IMR-90 (cell line): ENCODE results near the gene PDE4B. TPM values are rescaled to one million over a fixed set of nuclear protein-coding genes. Genes with fewer than 3 reads are reported as not detected.

Experiments used
- ATAC-seq: fragments of 200-7000 bp; cut with Tn5 transposase; 2 replicates; pipeline ENCODE4 v1.9.1; 2020; ENCODE audit warnings: low read depth, mild to moderate bottlenecking, moderate library complexity
- BruUV-seq: library from RNA; stranded (reverse); fragments of 400-500 nt; replicated peaks from 2 replicates; lab custom pipeline; 2021; lab: Mats Ljungman, UMichigan
- CTCF ChIA-PET: fragments of 300-600 bp; formaldehyde crosslinking; extraction: SDS; loops from one replicate; lab custom pipeline; 2021; ENCODE audit warnings: antibody characterized with exemption; lab: Yijun Ruan, JAX
- POLR2A ChIA-PET: fragments of 300-600 bp; sonication (Branson Sonifier 250); formaldehyde crosslinking; loops from one replicate; lab custom pipeline; 2022; ENCODE audit warnings: antibody characterized with exemption; ENCODE audit not compliant: unreplicated experiment; lab: Charles Lee
- DNase-seq: peaks from one replicate; pipeline ENCODE4 v3.0.0; 2013
- H2AFZ ChIP-seq: replicated peaks from 2 replicates; pipeline ENCODE3; 2013; ENCODE audit warnings: low read length, mild to moderate bottlenecking; ENCODE audit not compliant: poor library complexity
- H2AK5ac ChIP-seq: 2 replicates; pipeline ENCODE4 v1.6.1; 2013; ENCODE audit warnings: low read depth, low read length, inconsistent platforms
- H2AK9ac ChIP-seq: replicated peaks from 2 replicates; pipeline ENCODE3; 2013; ENCODE audit warnings: mild to moderate bottlenecking, low read depth, low read length, moderate library complexity; ENCODE audit not compliant: poor library complexity
- H2BK120ac ChIP-seq: 2 replicates; pipeline ENCODE4 v1.6.1; 2013; ENCODE audit warnings: low read depth, low read length, inconsistent platforms
- H2BK15ac ChIP-seq: 3 replicates; pipeline ENCODE4 v1.6.1; 2013; ENCODE audit warnings: low read depth, low read length, inconsistent platforms
- H2BK20ac ChIP-seq: 2 replicates; pipeline ENCODE4 v1.6.1; 2013; ENCODE audit warnings: low read depth, mild to moderate bottlenecking, inconsistent platforms, low read length, moderate library complexity
- H2BK5ac ChIP-seq: 2 replicates; pipeline ENCODE4 v1.6.1; 2013; ENCODE audit warnings: mild to moderate bottlenecking, low read depth, low read length, inconsistent platforms; ENCODE audit not compliant: poor library complexity, severe bottlenecking
- H3K14ac ChIP-seq: replicated peaks from 2 replicates; pipeline ENCODE4 v1.6.1; 2013; ENCODE audit warnings: low read depth, low read length, inconsistent platforms
- H3K18ac ChIP-seq: 2 replicates; pipeline ENCODE4 v1.6.1; 2013; ENCODE audit warnings: low read depth, low read length, control low read depth
- H3K23ac ChIP-seq: 2 replicates; pipeline ENCODE4 v1.6.1; 2013; ENCODE audit warnings: low read depth, low read length, inconsistent platforms
- H3K27ac ChIP-seq: 2 replicates; pipeline ENCODE4 v1.5.1; 2013; ENCODE audit warnings: mild to moderate bottlenecking, control low read depth, low read length; ENCODE audit not compliant: insufficient read depth
- H3K27me3 ChIP-seq: 2 replicates; pipeline ENCODE4 v1.6.1; 2013; ENCODE audit warnings: low read length; ENCODE audit not compliant: control insufficient read depth, insufficient read depth
- H3K36me3 ChIP-seq: 2 replicates; pipeline ENCODE4 v1.6.1; 2013; ENCODE audit warnings: low read length, mixed read lengths; ENCODE audit not compliant: control insufficient read depth, insufficient read depth
- H3K4ac ChIP-seq: 2 replicates; pipeline ENCODE4 v1.6.1; 2013; ENCODE audit warnings: low read depth, low read length, inconsistent platforms
- H3K4me1 ChIP-seq: 2 replicates; pipeline ENCODE4 v1.6.1; 2013; ENCODE audit warnings: low read length, mixed read lengths; ENCODE audit not compliant: control insufficient read depth, insufficient read depth
- H3K4me2 ChIP-seq: 2 replicates; pipeline ENCODE4 v1.6.1; 2013; ENCODE audit warnings: low read depth, mild to moderate bottlenecking, control low read depth, low read length, moderate library complexity
- H3K4me3 ChIP-seq: 2 replicates; pipeline ENCODE4 v1.5.1; 2013; ENCODE audit warnings: low read depth, mild to moderate bottlenecking, control low read depth, low read length, moderate library complexity; ENCODE audit not compliant: insufficient read depth
- H3K56ac ChIP-seq: 2 replicates; pipeline ENCODE4 v1.6.1; 2013; ENCODE audit warnings: low read length, inconsistent platforms; ENCODE audit not compliant: insufficient read depth; ENCODE audit errors: extremely low read depth
- H3K79me1 ChIP-seq, 2 experiments: 2 replicates each; pipeline ENCODE4 v1.6.1; 2013; ENCODE audit warnings: low read length in 2 of 2, inconsistent platforms in 1 of 2, low read depth in 1 of 2
- H3K9ac ChIP-seq: 2 replicates; pipeline ENCODE4 v1.6.1; 2013; ENCODE audit warnings: low read depth, low read length, control low read depth
- H3K9me1 ChIP-seq: 2 replicates; pipeline ENCODE4 v1.6.1; 2013; ENCODE audit warnings: low read length, inconsistent platforms; ENCODE audit not compliant: insufficient read depth
- H3K9me3 ChIP-seq: 2 replicates; pipeline ENCODE4 v1.6.1; 2013; ENCODE audit warnings: low read length; ENCODE audit not compliant: control insufficient read depth, insufficient read depth
- H4K20me1 ChIP-seq: 2 replicates; pipeline ENCODE4 v1.6.1; 2013; ENCODE audit warnings: low read length, inconsistent platforms; ENCODE audit not compliant: insufficient read depth
- H4K5ac ChIP-seq: 2 replicates; pipeline ENCODE4 v1.6.1; 2013; ENCODE audit warnings: mild to moderate bottlenecking, low read depth, low read length, control low read depth
- H4K8ac ChIP-seq, 2 experiments: 2 replicates each; pipeline ENCODE4 v1.6.1; 2013; ENCODE audit warnings: low read depth in 2 of 2, low read length in 2 of 2, control low read depth in 1 of 2, inconsistent platforms in 1 of 2
- H4K91ac ChIP-seq: 2 replicates; pipeline ENCODE4 v1.6.1; 2013; ENCODE audit warnings: low read depth, low read length, inconsistent platforms; ENCODE audit not compliant: insufficient read depth
- BHLHE40 ChIP-seq: fragments of 150-350 bp; IDR thresholded peaks from 2 replicates; pipeline ENCODE4 v1.6.1; 2016; ENCODE audit warnings: mild to moderate bottlenecking, low read depth, low read length
- CEBPB ChIP-seq: IDR thresholded peaks from 2 replicates; pipeline ENCODE4 v1.6.1; 2012; ENCODE audit warnings: low read depth, low read length, improper control_type of control experiment
- CHD1 ChIP-seq: IDR thresholded peaks from 2 replicates; pipeline ENCODE4 v1.6.1; 2012; ENCODE audit warnings: low read depth, low read length, improper control_type of control experiment
- CTCF ChIP-seq: conservative IDR thresholded peaks from 2 replicates; pipeline ENCODE4 v1.5.1; 2012; ENCODE audit warnings: mild to moderate bottlenecking, low read depth, low read length, improper control_type of control experiment
- ELK1 ChIP-seq: fragments of 150-350 bp; IDR thresholded peaks from 2 replicates; pipeline ENCODE4 v1.6.1; 2016; ENCODE audit warnings: low read depth, mild to moderate bottlenecking, low read length, moderate library complexity, borderline replicate concordance
- FOS ChIP-seq: fragments of 150-350 bp; IDR thresholded peaks from 2 replicates; pipeline ENCODE4 v1.6.1; 2016; ENCODE audit warnings: low read depth, low read length
- MAFK ChIP-seq: IDR thresholded peaks from 2 replicates; pipeline ENCODE4 v1.6.1; 2012; ENCODE audit warnings: low read depth, low read length, improper control_type of control experiment
- MAZ ChIP-seq: IDR thresholded peaks from 2 replicates; pipeline ENCODE4 v1.6.1; 2012; ENCODE audit warnings: low read depth, mild to moderate bottlenecking, low read length, improper control_type of control experiment, moderate library complexity, borderline replicate concordance
- MXI1 ChIP-seq: IDR thresholded peaks from 2 replicates; pipeline ENCODE4 v1.6.1; 2012; ENCODE audit warnings: low read depth, mild to moderate bottlenecking, low read length, moderate library complexity, borderline replicate concordance
- NFE2L2 ChIP-seq: fragments of 150-350 bp; IDR thresholded peaks from 2 replicates; pipeline ENCODE4 v1.6.1; 2016; ENCODE audit warnings: low read depth, mild to moderate bottlenecking, low read length
- POLR2A ChIP-seq: IDR thresholded peaks from 2 replicates; pipeline ENCODE4 v1.6.1; 2012; ENCODE audit warnings: mild to moderate bottlenecking, low read depth, low read length
- RAD21 ChIP-seq: IDR thresholded peaks from 2 replicates; pipeline ENCODE4 v1.6.1; 2012; ENCODE audit warnings: low read length, improper control_type of control experiment
- RCOR1 ChIP-seq: IDR thresholded peaks from 2 replicates; pipeline ENCODE4 v1.6.1; 2012; ENCODE audit warnings: mild to moderate bottlenecking, low read length, improper control_type of control experiment; ENCODE audit not compliant: insufficient replicate concordance
- RFX5 ChIP-seq: IDR thresholded peaks from 2 replicates; pipeline ENCODE4 v1.8.0; 2012; ENCODE audit warnings: low read depth, mild to moderate bottlenecking, low read length, moderate library complexity
- SMC3 ChIP-seq: fragments of 150-350 bp; IDR thresholded peaks from 2 replicates; pipeline ENCODE4 v1.6.1; 2016; ENCODE audit warnings: low read depth, mild to moderate bottlenecking, antibody characterized with exemption, low read length, moderate library complexity
- USF2 ChIP-seq: fragments of 150-350 bp; IDR thresholded peaks from 2 replicates; pipeline ENCODE4 v1.6.1; 2017; ENCODE audit warnings: mild to moderate bottlenecking, antibody characterized with exemption, low read length, low read depth
- WGBS, 2 experiments: methylation state at CpG; one replicate each; pipeline versions ENCODE4 v1.1.5 to v1.1.7; 2013; ENCODE audit warnings: missing lambda C conversion rate in 2 of 2; ENCODE audit not compliant: insufficient read length in 1 of 2; ENCODE audit errors: extremely low coverage in 2 of 2; 5-methylcytosine and 5-hydroxymethylcytosine counted together
- dilution Hi-C: fragments of 300-500 bp; cut with HindIII; formaldehyde crosslinking; loops from one replicate; pipeline ENCODE4 v1.14.3; 2018; ENCODE audit warnings: low sequenced_read_pairs; ENCODE audit not compliant: unreplicated experiment
- in situ Hi-C: fragments of 300-500 bp; cut with MboI; formaldehyde crosslinking; loops from 3 replicates; pipeline ENCODE4 v1.14.3; 2019; ENCODE audit warnings: low sequenced_read_pairs, inconsistent platforms, mixed read lengths
- intact Hi-C: fragments of 100-400 bp; cut with micrococcal nuclease; formaldehyde crosslinking; loops from 2 replicates; pipeline ENCODE4 v1.10.0; 2022
- polyA plus RNA-seq, 3 experiments: library from polyadenylated mRNA; depleted of rRNA; stranded (reverse); fragments of >200 nt; gene quantifications; 2 replicates each; pipeline ENCODE4 v1.2.3, GENCODE V29; 2012; ENCODE audit warnings: low replicate concordance in 1 of 3
- total RNA-seq: library from RNA; depleted of rRNA; stranded (reverse); fragments of >200 nt; gene quantifications from 2 replicates; pipeline ENCODE4 v1.2.3, GENCODE V29; 2012

The PDE4B gene
- total and polyA plus RNA-seq, 2 of the 4 experiments (the other 2 are of a cell fraction), result 5.8 to 21.3 TPM

GRCh38 chr1:65795311-65795710, 2.6 kb downstream of the PDE4B start:
- Histone ChIP-seq H2AK5ac (no peak overlapping the region), H3K79me1 (no peaks in the 10 kb centered on the region), H4K5ac (no peak overlapping the region), H2BK5ac (no peak overlapping the region), H2BK20ac (no peak overlapping the region), H3K14ac (no peak overlapping the region), H3K4ac (no peak overlapping the region), H2AK9ac (no peak overlapping the region), H4K91ac (no peak overlapping the region), H2AFZ (peak overlapping the region; percentile 56), H3K27ac (no peak overlapping the region), H2BK120ac (no peak overlapping the region), H3K4me3 (no peak overlapping the region), H4K20me1 (no peaks in the 10 kb centered on the region), H3K4me1 (peaks cover 2% of the 10 kb centered on the region; the same call in 1 of the 2 replicates), H3K9me1 (no peaks in the 10 kb centered on the region), H3K9me3 (no peaks in the 10 kb centered on the region), H3K56ac (no peak overlapping the region), H3K18ac (no peak overlapping the region), H3K9ac (no peak overlapping the region), H3K4me2 (no peak overlapping the region), H2BK15ac (no peak overlapping the region), H4K8ac (no peak overlapping the region), H3K36me3 (no peaks in the 10 kb centered on the region), H3K23ac (no peak overlapping the region), H3K27me3 (peaks cover 4% of the 10 kb centered on the region)
- ChIA-PET POLR2A (no interaction called here), CTCF (interaction anchor here (1.1 kb wide), 1 partner anchor 416 kb away, joined by 3 read pairs; no protein-coding TSS in a partner anchor)
- intact Hi-C loops (loop anchor here (10.0 kb wide), 2 partner anchors 159 to 449 kb away; no protein-coding TSS in a partner anchor), dilution Hi-C loops (no loop called here), in situ Hi-C loops (no loop called here)
- TF ChIP-seq CEBPB (no peak), SMC3 (no peak), CTCF (no peak), ELK1 (no peak), MAZ (no peak), MAFK (no peak), NFE2L2 (no peak), POLR2A (no peak), CHD1 (no peak), MXI1 (no peak), RFX5 (no peak), FOS (no peak), USF2 (no peak), RCOR1 (no peak), BHLHE40 (no peak), RAD21 (no peak)
- no TSS peak for BruUV-seq
- DNase-seq (no peak), ATAC-seq (no peak)
- no CpG with 5 or more reads among the region's 2 CpGs for WGBS, 2 experiments
